ENCODE data around the gene OGFOD3. TPM values are rescaled to one million over a fixed set of nuclear protein-coding genes. Genes with fewer than 3 reads are reported as not detected.

The OGFOD3 gene
- total RNA-seq, 1 experiment from 2014 or later, result 53.6 TPM

GRCh38 chr17:82416264-82416663 is 2.1 kb downstream of the OGFOD3 start:
- Histone ChIP-seq H3K4me2 (ENCODE audit: low read length) (no peak overlapping the region), H3K4me3 (replicated peaks in 1 of 2; ENCODE audit: low read depth in 1 of 2, low read length in 2 of 2) (no peak overlapping the region), H2AFZ (ENCODE audit: low read depth, low read length, poor library complexity, severe bottlenecking) (no peak overlapping the region), H4K20me1 (ENCODE audit: insufficient read depth) (peaks cover 6% of the 10 kb centered on the region; the same call in 1 of the 2 replicates), H3K4me1 (ENCODE audit: control insufficient read depth in 1 of 2, insufficient read depth in 2 of 2, low read length in 2 of 2) (peaks cover 7 to 23% of the 10 kb centered on the region in 2 experiments), H3K27me3 (ENCODE audit: insufficient read depth, low read length) (no peaks in the 10 kb centered on the region), H3K9me2 (ENCODE audit: insufficient read depth) (no peaks in the 10 kb centered on the region), H3K79me2 (ENCODE audit: insufficient read depth, low read length) (no peaks in the 10 kb centered on the region; the same call in 1 of the 2 replicates), H3K9me3 (ENCODE audit: control insufficient read depth in 1 of 2, insufficient read depth in 1 of 2, low read depth in 1 of 2, low read length in 2 of 2) (no peaks in the 10 kb centered on the region), H3K27ac (ENCODE audit: low read depth, low read length) (no peak overlapping the region), H3K36me3 (ENCODE audit: control insufficient read depth in 1 of 2, insufficient read depth in 2 of 2, low read length in 2 of 2) (peaks cover 0 to 3% of the 10 kb centered on the region in 2 experiments; a peak in 1 of 4 replicates), H3K9ac (ENCODE audit: low read length) (no peak overlapping the region)
- no peak for TF ChIP-seq FOSL1 (IDR thresholded peaks at IDR 0.05; ENCODE audit: low read depth)
- TF ChIP-seq, protein P1, sequence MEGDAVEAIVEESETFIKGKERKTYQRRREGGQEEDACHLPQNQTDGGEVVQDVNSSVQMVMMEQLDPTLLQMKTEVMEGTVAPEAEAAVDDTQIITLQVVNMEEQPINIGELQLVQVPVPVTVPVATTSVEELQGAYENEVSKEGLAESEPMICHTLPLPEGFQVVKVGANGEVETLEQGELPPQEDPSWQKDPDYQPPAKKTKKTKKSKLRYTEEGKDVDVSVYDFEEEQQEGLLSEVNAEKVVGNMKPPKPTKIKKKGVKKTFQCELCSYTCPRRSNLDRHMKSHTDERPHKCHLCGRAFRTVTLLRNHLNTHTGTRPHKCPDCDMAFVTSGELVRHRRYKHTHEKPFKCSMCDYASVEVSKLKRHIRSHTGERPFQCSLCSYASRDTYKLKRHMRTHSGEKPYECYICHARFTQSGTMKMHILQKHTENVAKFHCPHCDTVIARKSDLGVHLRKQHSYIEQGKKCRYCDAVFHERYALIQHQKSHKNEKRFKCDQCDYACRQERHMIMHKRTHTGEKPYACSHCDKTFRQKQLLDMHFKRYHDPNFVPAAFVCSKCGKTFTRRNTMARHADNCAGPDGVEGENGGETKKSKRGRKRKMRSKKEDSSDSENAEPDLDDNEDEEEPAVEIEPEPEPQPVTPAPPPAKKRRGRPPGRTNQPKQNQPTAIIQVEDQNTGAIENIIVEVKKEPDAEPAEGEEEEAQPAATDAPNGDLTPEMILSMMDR (IDR thresholded peaks at IDR 0.05 in 2 of 3, conservative IDR thresholded peaks at IDR 0.05 in 1 of 3; ENCODE audit: borderline replicate concordance in 1 of 3, insufficient read depth in 1 of 3, low read depth in 2 of 3, low read length in 2 of 3), result no peak
- no peak for TF ChIP-seq RAD21 (IDR thresholded peaks at IDR 0.05; ENCODE audit: low read depth)
- no peak for TF ChIP-seq REST (IDR thresholded peaks at IDR 0.05; ENCODE audit: low read depth)
- no peak for TF ChIP-seq EZH2phosphoT487 (IDR thresholded peaks at IDR 0.05; ENCODE audit: borderline replicate concordance)
- TF ChIP-seq, protein P2, sequence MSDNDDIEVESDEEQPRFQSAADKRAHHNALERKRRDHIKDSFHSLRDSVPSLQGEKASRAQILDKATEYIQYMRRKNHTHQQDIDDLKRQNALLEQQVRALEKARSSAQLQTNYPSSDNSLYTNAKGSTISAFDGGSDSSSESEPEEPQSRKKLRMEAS (IDR thresholded peaks at IDR 0.05), result no peak
- no peak for TF ChIP-seq CEBPB (IDR thresholded peaks at IDR 0.05; ENCODE audit: low read depth)
- TF ChIP-seq EGR1 (IDR thresholded peaks at IDR 0.05; ENCODE audit: low read depth), result no peak
- no peak for TF ChIP-seq SP1 (IDR thresholded peaks at IDR 0.05; ENCODE audit: low read depth)
- TF ChIP-seq ELF1 (IDR thresholded peaks at IDR 0.05; ENCODE audit: borderline replicate concordance, low read depth), result no peak
- no peak for TF ChIP-seq ZFX (IDR thresholded peaks at IDR 0.05)
- no peak for TF ChIP-seq YY1 (IDR thresholded peaks at IDR 0.05; ENCODE audit: extremely low read depth, insufficient replicate concordance, low read depth, low read length)
- TF ChIP-seq POLR2AphosphoS5 (IDR thresholded peaks at IDR 0.05; ENCODE audit: low read depth, low read length), result no peak
- POLR2A ChIA-PET, result no interaction called here
- no TSS peak for BruUV-seq (replicated peaks)
- RAD21 ChIA-PET (ENCODE audit: low non-redundant PET in 1 of 2, low total read pairs in 2 of 2, uncharacterized antibody in 2 of 2, unreplicated experiment in 2 of 2), result interaction anchor here in 1 of 2 experiments (0.6 kb wide), 1 partner anchor 72 kb away, joined by 4 read pairs; no protein-coding TSS in a partner anchor
- ATAC-seq, result no peak
- intact Hi-C loops (cut with micrococcal nuclease), result loop anchor here (10.0 kb wide), 2 partner anchors 139 to 381 kb away; partner anchors contain the start of genes DCXR and RAC3
- CTCF ChIA-PET, result no interaction called here
- no peak for DNase-seq (ENCODE audit: low read depth, low spot score)

Measured in HCT116 (cell line).